Thoracic aorta (tissue), 2 donors: Measurements from ENCODE around the gene AGBL5. TPM values are rescaled to one million over a fixed set of nuclear protein-coding genes. Genes with fewer than 3 reads are reported as not detected.

ENCODE experiments used
- ATAC-seq: fragments of 150-250 bp; one replicate; pipeline ENCODE4 v1.8.0; 2017; ENCODE audit warnings: low read depth; ENCODE audit not compliant: insufficient number of reproducible peaks, low FRiP score
- DNase-seq: peaks from one replicate; pipeline ENCODE4 v3.0.0-alpha.2; 2020; ENCODE audit warnings: low spot score
- H3K27ac ChIP-seq, 2 donors: fragments of 200-600 bp; sonication (generic); 1 replicate in 1 of 2; 2 replicates in 1 of 2; pipeline ENCODE4 v1.5.1; 2016; ENCODE audit warnings: mild to moderate bottlenecking in 2 of 2, moderate library complexity in 2 of 2
- H3K27me3 ChIP-seq: fragments of 200-600 bp; sonication (generic); replicated peaks from 2 replicates; pipeline ENCODE4 v1.6.0; 2016; ENCODE audit warnings: mild to moderate bottlenecking; ENCODE audit not compliant: insufficient read depth
- H3K36me3 ChIP-seq: fragments of 200-600 bp; sonication (generic); one replicate; pipeline ENCODE4 v1.5.1; 2016
- H3K4me1 ChIP-seq, 2 donors: fragments of 200-600 bp; sonication (generic); 1 replicate in 1 of 2; 2 replicates in 1 of 2; pipeline versions ENCODE4 v1.5.1 to v1.6.0; 2016; ENCODE audit warnings: low read depth in 2 of 2, mild to moderate bottlenecking in 1 of 2; ENCODE audit not compliant: control insufficient read depth in 1 of 2
- H3K4me3 ChIP-seq: fragments of 200-600 bp; sonication (generic); 2 replicates; pipeline ENCODE4 v1.5.1; 2016; ENCODE audit warnings: mild to moderate bottlenecking
- H3K9me3 ChIP-seq: fragments of 200-600 bp; sonication (generic); 2 replicates; pipeline ENCODE4 v1.5.1; 2016
- total RNA-seq, 2 donors: library from RNA; depleted of rRNA; stranded (reverse); fragments of >200 nt; gene quantifications; one replicate each; pipeline versions ENCODE4 v1.1.0 to v1.2.3, GENCODE V29; 2016
- TF ChIP-seq, protein P1 (sequence below): fragments of 200-600 bp; sonication (generic); IDR thresholded peaks from one replicate; pipeline ENCODE4 v1.5.1; 2019; ENCODE audit warnings: antibody characterized with exemption

Gene AGBL5
- total RNA-seq, 2 donors from 2014 or later, result 7.8 to 10.8 TPM

DNA sequence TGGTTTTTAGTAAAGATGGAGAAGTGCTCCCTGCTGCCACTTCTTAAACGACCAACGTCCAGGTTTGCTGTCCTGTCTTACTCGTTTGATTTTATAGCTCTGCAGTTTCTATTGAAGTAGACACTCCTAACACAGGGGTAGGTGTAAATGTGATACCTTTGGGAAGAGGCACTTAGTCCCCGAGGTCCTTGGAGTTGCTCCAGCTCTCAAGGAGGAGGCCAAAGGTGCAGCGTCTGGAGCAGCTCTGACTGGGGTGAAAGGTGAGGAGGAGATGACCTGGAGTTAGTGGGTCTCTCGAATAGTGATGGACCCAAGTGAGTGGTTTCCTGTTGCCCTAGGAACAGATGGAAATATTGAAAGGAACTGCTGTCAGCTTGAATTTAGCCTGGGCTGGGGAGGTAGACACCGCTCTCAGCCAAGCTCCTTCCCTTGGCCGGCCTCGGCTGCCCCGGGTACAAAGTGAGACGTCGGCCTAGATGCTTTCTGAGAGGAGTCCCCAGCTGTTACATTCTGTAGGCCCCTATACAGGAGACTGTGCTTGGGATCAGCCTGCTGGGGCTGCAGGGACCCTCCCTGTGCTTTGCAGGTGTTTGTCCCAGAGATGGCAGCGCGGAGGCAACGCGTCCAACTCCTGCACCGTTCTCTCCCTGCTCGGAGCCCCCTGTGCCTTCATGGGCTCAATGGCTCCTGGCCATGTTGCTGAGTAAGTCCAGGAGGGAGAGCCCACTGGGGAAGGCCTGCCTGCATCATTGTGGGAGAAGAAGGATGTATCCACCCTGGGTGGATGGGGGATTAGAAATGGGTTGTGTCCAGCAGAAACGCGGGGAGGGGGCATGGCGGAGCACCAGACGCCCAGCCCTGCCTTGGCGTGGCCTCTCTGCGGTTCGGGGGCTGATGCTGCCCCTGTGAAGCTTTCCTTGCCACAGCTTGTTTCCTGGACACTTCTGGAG is 40.6 kb downstream of the AGBL5 start:
- H3K36me3 ChIP-seq, result no peaks in the 10 kb centered on the region
- DNase-seq (no peak), ATAC-seq (no peak)
- no peaks in the 10 kb centered on the region for H3K9me3 ChIP-seq
- H3K4me1 ChIP-seq, result peaks cover 5 to 11% of the 10 kb centered on the region in 2 donors
- TF ChIP-seq, protein P1, sequence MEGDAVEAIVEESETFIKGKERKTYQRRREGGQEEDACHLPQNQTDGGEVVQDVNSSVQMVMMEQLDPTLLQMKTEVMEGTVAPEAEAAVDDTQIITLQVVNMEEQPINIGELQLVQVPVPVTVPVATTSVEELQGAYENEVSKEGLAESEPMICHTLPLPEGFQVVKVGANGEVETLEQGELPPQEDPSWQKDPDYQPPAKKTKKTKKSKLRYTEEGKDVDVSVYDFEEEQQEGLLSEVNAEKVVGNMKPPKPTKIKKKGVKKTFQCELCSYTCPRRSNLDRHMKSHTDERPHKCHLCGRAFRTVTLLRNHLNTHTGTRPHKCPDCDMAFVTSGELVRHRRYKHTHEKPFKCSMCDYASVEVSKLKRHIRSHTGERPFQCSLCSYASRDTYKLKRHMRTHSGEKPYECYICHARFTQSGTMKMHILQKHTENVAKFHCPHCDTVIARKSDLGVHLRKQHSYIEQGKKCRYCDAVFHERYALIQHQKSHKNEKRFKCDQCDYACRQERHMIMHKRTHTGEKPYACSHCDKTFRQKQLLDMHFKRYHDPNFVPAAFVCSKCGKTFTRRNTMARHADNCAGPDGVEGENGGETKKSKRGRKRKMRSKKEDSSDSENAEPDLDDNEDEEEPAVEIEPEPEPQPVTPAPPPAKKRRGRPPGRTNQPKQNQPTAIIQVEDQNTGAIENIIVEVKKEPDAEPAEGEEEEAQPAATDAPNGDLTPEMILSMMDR, result no peak
- no peaks in the 10 kb centered on the region for H3K27me3 ChIP-seq
- H3K27ac ChIP-seq, result no peak overlapping the region
- H3K4me3 ChIP-seq, result no peak overlapping the region

DNA sequence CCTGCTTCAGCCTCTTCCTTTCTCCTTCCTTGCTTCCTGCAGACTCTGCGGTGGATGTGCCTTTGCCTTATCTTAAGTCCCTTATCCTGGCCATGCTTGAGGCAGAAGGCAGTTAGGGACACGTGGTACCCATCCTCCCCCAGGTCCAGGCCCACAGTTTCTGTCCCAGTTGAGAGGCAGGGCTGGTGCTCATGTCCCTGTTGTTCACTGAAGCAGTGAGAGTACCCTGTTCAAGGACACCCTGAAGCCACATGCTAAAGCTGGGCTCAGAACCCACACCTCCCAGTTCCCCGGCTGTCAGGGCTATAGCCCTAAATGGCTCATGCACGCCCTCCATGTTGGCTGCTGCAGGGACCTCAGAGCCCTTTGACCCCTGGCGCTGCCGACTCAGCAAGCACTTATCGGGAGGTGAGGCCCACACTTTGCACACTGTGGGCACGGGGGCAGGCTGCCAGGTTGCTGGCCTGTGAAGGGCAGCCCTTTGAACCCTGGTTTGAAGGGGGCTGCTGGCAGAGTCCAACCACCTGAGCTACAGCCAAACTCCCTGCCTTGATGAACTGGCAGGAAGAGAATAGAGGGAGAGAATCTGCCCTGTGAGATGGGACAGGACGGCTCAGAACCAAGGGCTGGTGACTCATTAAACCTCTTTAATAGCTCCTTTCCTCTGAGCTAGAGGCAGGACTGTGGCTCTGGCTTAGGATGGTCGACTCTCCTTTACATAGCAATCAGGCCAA is 41.4 kb downstream of the AGBL5 start:
- H3K36me3 ChIP-seq, result no peaks in the 10 kb centered on the region
- no peak overlapping the region for H3K4me3 ChIP-seq
- TF ChIP-seq, protein P1, result no peak
- no peaks in the 10 kb centered on the region for H3K9me3 ChIP-seq
- H3K27ac ChIP-seq, result no peak overlapping the region
- H3K27me3 ChIP-seq, result no peaks in the 10 kb centered on the region
- peaks cover 0 to 2% of the 10 kb centered on the region in 2 donors for H3K4me1 ChIP-seq
- ATAC-seq (no peak), DNase-seq (no peak)

DNA sequence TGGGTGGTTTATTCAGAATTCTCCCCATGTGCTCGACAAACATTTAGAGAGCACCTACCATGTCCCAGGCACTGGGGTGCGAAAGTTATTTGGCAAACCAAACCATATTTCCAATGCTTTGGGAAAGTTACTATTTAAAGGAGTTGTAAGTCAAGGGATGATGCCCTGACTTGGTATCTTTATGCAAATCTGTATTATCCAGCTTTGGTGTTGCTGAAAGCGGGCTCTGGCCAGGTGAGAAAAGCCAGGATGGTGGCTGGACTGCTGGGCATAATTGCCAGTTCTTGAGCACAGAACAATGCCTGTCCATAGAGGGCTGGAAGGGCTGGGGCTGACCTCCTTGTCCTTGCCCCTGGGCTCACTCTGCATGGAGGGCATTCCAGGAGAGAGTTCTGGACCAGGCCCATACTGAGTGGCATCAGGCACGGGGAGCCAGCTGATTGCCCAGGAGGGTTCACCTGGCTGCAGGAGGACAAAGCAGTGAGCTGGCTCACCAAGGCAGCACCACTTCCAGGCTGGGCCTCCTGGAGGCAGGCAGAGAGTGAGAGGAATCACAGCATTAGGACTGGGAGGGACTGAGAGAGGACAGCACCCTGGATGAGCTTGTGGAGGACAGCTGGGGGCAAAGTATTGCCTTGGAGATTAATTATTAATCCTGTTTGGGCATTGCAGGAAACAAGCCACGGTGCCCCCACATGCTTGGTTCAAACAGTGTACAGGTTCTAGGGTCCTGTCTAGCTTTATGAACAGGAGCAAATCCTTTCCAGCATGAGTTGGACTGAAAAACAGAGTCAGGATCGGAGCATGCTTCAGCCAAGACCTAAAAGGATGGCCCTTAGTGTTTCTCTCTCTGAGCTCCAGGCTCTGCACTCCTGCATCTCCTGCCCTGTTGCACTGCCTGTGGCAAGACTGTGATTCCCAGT is 42.2 kb downstream of the AGBL5 start:
- ATAC-seq (no peak), DNase-seq (no peak)
- H3K4me3 ChIP-seq, result no peak overlapping the region
- H3K9me3 ChIP-seq, result no peaks in the 10 kb centered on the region
- TF ChIP-seq, protein P1, result no peak
- H3K27ac ChIP-seq, result no peak overlapping the region
- H3K27me3 ChIP-seq, result no peaks in the 10 kb centered on the region
- no peaks in the 10 kb centered on the region for H3K36me3 ChIP-seq
- H3K4me1 ChIP-seq, result no peaks in the 10 kb centered on the region

DNA sequence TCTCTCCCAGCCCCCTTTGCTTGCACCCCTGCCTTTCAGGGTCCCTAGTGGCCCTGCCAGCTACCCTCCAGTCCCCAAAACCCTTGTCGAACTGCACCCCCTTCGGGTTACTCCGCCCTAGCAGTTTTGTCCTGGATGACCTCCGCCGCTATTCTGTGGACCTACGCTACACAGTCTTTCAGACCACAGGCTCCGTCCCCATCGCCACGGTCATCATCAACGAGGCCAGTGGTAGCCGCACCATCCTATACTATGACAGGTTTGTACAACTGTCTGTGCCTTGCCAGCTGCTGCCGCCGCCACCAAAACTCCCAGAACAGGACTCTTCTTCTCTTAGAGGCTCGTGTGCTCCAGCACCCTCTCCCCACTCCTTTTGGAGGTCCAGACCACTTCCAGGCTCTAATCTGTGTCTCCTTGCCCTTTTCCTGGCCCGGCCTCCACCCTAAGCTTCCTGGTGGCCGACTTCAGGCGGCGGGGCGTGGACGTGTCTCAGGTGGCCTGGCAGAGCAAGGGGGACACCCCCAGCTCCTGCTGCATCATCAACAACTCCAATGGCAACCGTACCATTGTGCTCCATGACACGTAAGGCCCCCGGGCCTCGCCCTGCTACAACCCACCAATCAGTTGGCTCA is 43.0 kb downstream of the AGBL5 start:
- H3K36me3 ChIP-seq, result no peaks in the 10 kb centered on the region
- H3K4me3 ChIP-seq, result no peak overlapping the region
- ATAC-seq (no peak), DNase-seq (no peak)
- TF ChIP-seq, protein P1, result no peak
- no peaks in the 10 kb centered on the region for H3K27me3 ChIP-seq
- no peak overlapping the region for H3K27ac ChIP-seq
- H3K9me3 ChIP-seq, result no peaks in the 10 kb centered on the region
- no peaks in the 10 kb centered on the region for H3K4me1 ChIP-seq
